ENCODE data around the gene CHST5.
"Not testable (repeated sequence)": the region's sequence is repeated elsewhere in the genome, so short reads cannot be mapped to it uniquely, and the experiment has no call there.

CHST5 gene

GRCh38 chr16:75502916-75503605 lies 32.8 kb downstream of the CHST5 start:
- no peak for DNase-seq

- DNase-seq = not testable (repeated sequence)
Observed at GRCh38 chr16:75501820-75502219, 34.1 kb downstream of the CHST5 start.

- DNase-seq = no peak
Observed at GRCh38 chr16:75501359-75501758, 34.5 kb downstream of the CHST5 start.

- not testable (repeated sequence) for DNase-seq
Observed at GRCh38 chr16:75498605-75499322, 37.1 kb downstream of the CHST5 start.

- DNase-seq = no peak
Observed at GRCh38 chr16:75497558-75497957, 38.4 kb downstream of the CHST5 start.

GRCh38 chr16:75495076-75495674 lies 40.7 kb downstream of the CHST5 start, which contains the start of gene CHST6:
CHST6 (minus strand) TSS chr16:75495441; CDS start chr16:75479828, 15,613 bp downstream.
- no peak for DNase-seq

- no peak for DNase-seq
Observed at GRCh38 chr16:75494661-75495075, 41.2 kb downstream of the CHST5 start.

- no peak for DNase-seq
Observed at GRCh38 chr16:75494184-75494583, 41.7 kb downstream of the CHST5 start.

- DNase-seq = no peak
Observed at GRCh38 chr16:75491876-75492275, 44.0 kb downstream of the CHST5 start.

- no peak for DNase-seq
Observed at GRCh38 chr16:75488322-75488721, 47.6 kb downstream of the CHST5 start.

GRCh38 chr16:75486676-75487313 lies 49.1 kb downstream of the CHST5 start:
- no peak for DNase-seq

GRCh38 chr16:75486014-75486675 lies 49.8 kb downstream of the CHST5 start:
- no peak for DNase-seq

- DNase-seq = no peak
Observed at GRCh38 chr16:75485230-75486013, 50.5 kb downstream of the CHST5 start.

GRCh38 chr16:75483222-75483621 lies 52.7 kb downstream of the CHST5 start:
- DNase-seq = no peak

- DNase-seq = no peak
Observed at GRCh38 chr16:75482434-75483205, 53.3 kb downstream of the CHST5 start.

GRCh38 chr16:75481475-75481874 lies 54.4 kb downstream of the CHST5 start:
- DNase-seq = no peak

GRCh38 chr16:75479421-75479990 lies 56.4 kb downstream of the CHST5 start:
- no peak for DNase-seq

All from KG1 (cell line).